ENCODE data around the gene TUB. TPM values are rescaled to one million over a fixed set of nuclear protein-coding genes. Genes with fewer than 3 reads are reported as not detected.
A peak's percentile ranks its signal among the peaks of the same experiment; 100 is the strongest.

The TUB gene, protein sequence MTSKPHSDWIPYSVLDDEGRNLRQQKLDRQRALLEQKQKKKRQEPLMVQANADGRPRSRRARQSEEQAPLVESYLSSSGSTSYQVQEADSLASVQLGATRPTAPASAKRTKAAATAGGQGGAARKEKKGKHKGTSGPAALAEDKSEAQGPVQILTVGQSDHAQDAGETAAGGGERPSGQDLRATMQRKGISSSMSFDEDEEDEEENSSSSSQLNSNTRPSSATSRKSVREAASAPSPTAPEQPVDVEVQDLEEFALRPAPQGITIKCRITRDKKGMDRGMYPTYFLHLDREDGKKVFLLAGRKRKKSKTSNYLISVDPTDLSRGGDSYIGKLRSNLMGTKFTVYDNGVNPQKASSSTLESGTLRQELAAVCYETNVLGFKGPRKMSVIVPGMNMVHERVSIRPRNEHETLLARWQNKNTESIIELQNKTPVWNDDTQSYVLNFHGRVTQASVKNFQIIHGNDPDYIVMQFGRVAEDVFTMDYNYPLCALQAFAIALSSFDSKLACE
- total RNA-seq (22.9 and 48.2 TPM in 2 replicates), polyA plus RNA-seq (6.7 and 16.1 TPM in 2 replicates)

- Histone ChIP-seq H3K4me1 (ENCODE audit: low read depth) (peaks cover 27% of the 10 kb centered on the region), H3K9me3 (ENCODE audit: low read depth) (no peaks in the 10 kb centered on the region), H3K27me3 (no peaks in the 10 kb centered on the region), H3K27ac (no peak within 1 kb of the TSS), H3K36me3 (no peaks in the 10 kb centered on the region), H3K4me3 (peak within 1 kb of the TSS; percentile 52)
- peak; percentile 29 to 72 for DNase-seq (ENCODE audit: low read depth in 1 of 2, low spot score in 1 of 2)
- TF ChIP-seq CTCF (IDR thresholded peaks at IDR 0.05; ENCODE audit: low read depth, low read length) = no peak
Measured at GRCh38 chr11:8080674-8081590, at the start of gene TUB. Gene TUB, plus strand, starts transcription at chr11:8081211. Its CDS starts 300 bp downstream, at chr11:8081511.

DNA sequence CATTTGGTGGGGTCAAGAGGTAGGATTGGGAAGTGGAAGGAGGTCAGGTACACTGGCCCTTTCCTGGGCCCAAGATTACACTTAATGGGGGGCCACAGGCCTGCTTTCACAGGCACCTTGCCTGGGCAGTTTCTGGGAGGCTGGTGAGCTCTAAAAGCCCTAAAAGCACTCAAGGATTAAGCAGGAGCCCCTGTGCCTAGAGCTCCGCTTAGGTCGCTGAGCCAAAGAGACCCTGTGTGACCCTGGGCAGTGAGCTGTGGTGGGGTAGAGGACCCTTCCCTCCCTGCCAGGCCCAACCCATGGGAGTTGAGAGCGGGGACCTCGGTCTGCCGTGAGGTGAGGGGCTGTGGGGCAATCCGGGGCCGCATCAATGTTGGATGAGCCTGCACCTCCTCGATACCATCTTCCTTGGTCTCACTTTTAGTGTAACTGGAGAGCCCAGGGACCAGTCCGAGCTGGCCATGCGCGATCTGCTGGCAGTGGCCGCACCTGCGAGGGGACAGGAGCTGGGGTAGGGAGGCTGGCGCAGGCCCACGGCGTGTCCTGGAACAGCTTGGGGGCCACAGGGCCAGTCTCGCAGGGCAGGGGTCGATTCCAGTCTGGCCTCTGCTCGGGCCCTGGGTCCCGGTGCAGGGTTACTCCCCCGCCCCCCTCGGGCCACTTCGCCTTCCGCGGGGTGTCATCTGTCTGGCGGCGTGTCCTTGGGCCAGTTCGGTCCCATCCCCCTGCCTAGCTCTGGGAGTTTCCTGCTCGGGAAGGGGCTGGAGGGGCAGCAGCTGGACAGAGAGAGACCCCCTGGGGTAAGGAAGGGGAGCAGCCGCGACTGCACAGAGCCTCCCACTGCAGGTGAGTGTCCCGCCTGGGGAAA, 49.5 kb upstream of the TUB start:
- H3K4me1 ChIP-seq (ENCODE audit: low read depth) = no peaks in the 10 kb centered on the region
- TF ChIP-seq CTCF (IDR thresholded peaks at IDR 0.05; ENCODE audit: low read depth, low read length) = no peak
- H3K27ac ChIP-seq = no peak overlapping the region
- H3K36me3 ChIP-seq = no peaks in the 10 kb centered on the region
- no peak overlapping the region for H3K4me3 ChIP-seq
- DNase-seq (ENCODE audit: low read depth in 1 of 2, low spot score in 1 of 2) = no peak
- peaks cover 40% of the 10 kb centered on the region for H3K27me3 ChIP-seq
- H3K9me3 ChIP-seq (ENCODE audit: low read depth) = no peaks in the 10 kb centered on the region

- Histone ChIP-seq H3K36me3 (no peaks in the 10 kb centered on the region), H3K9me3 (ENCODE audit: low read depth) (no peaks in the 10 kb centered on the region), H3K4me3 (no peak overlapping the region), H3K27ac (no peak overlapping the region), H3K4me1 (ENCODE audit: low read depth) (no peaks in the 10 kb centered on the region), H3K27me3 (peaks cover 34% of the 10 kb centered on the region)
- no peak for DNase-seq (ENCODE audit: low read depth in 1 of 2, low spot score in 1 of 2)
- TF ChIP-seq CTCF (IDR thresholded peaks at IDR 0.05; ENCODE audit: low read depth, low read length) = no peak
Measured at GRCh38 chr11:8032122-8032521, 48.9 kb upstream of the TUB start.

DNA sequence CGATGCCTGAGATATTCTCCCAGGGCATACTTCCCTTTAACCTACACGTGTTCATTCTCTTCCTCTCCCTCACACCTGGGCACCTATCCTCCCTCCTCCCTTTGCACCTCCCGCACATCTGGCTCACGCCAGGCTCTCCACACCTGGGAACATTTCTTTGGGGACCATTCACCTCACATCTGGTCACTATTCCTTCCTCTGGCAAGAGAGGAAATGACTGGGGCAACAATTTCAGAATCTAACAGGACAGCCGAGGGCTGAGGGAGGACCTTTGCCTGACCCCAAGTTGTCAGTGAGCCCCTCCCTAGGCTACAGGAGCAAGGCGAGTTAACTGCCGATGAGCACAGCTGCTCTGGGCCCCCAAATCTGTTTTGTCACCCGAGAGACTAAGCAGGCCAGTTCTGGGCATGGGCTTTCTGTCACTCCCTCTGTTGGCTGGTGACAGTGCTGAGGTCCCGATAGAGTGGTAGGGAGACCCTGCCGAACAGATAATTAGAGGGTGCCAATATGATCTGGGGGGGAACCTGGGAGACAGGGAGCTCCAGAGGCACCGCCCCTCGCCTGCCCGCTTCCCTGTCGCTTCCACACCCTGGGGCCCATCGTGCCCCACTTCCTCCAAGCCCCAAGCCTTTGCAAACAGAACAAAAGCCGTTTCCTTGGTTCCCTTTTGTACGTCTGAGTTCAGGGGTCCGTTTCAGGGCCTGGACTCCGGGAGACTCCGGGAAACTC, 48.3 kb upstream of the TUB start:
- no peak overlapping the region for H3K4me3 ChIP-seq
- no peak overlapping the region for H3K27ac ChIP-seq
- no peak for DNase-seq (ENCODE audit: low read depth in 1 of 2, low spot score in 1 of 2)
- no peaks in the 10 kb centered on the region for H3K9me3 ChIP-seq (ENCODE audit: low read depth)
- peaks cover 32% of the 10 kb centered on the region for H3K27me3 ChIP-seq
- no peaks in the 10 kb centered on the region for H3K36me3 ChIP-seq
- H3K4me1 ChIP-seq (ENCODE audit: low read depth) = no peaks in the 10 kb centered on the region
- TF ChIP-seq CTCF (IDR thresholded peaks at IDR 0.05; ENCODE audit: low read depth, low read length) = no peak

Measured in cardiac muscle cell (in vitro differentiated cells and primary cell).